Neural progenitor cell (in vitro differentiated cells): ENCODE measurements around the gene PCARE. TPM values are rescaled to one million over a fixed set of nuclear protein-coding genes. Genes with fewer than 3 reads are reported as not detected.

Experiments used
- DNase-seq: peaks from one replicate; pipeline ENCODE4 v3.0.0-alpha.2; 2016; ENCODE audit warnings: low spot score
- H2AFZ ChIP-seq: fragments of 200-600 bp; sonication (generic); replicated peaks from 2 replicates; pipeline ENCODE4 v1.6.1; 2016; ENCODE audit warnings: antibody characterized with exemption
- H3F3A ChIP-seq: fragments of 200-600 bp; sonication (generic); 2 replicates; pipeline ENCODE4 v1.6.1; 2016; ENCODE audit warnings: antibody characterized with exemption, low read depth
- H3K27ac ChIP-seq: fragments of 200-600 bp; sonication (generic); 2 replicates; pipeline ENCODE4 v1.5.1; 2016; ENCODE audit warnings: mild to moderate bottlenecking
- H3K27me3 ChIP-seq: fragments of 200-600 bp; sonication (generic); 2 replicates; pipeline ENCODE4 v1.6.1; 2016; ENCODE audit warnings: mild to moderate bottlenecking, moderate library complexity
- H3K36me3 ChIP-seq: fragments of 200-600 bp; sonication (generic); 2 replicates; pipeline ENCODE4 v1.5.1; 2016
- H3K4me1 ChIP-seq: fragments of 200-600 bp; sonication (generic); 2 replicates; pipeline ENCODE4 v1.6.1; 2016; ENCODE audit warnings: mixed run types
- H3K4me2 ChIP-seq: fragments of 200-600 bp; sonication (generic); 2 replicates; pipeline ENCODE4 v1.6.1; 2016
- H3K4me3 ChIP-seq: fragments of 200-600 bp; sonication (generic); 2 replicates; pipeline ENCODE4 v1.5.1; 2016
- H3K79me2 ChIP-seq: fragments of 200-600 bp; sonication (generic); 2 replicates; pipeline ENCODE4 v1.6.1; 2016; ENCODE audit warnings: low read depth
- H3K9ac ChIP-seq: fragments of 200-600 bp; sonication (generic); 2 replicates; pipeline ENCODE4 v1.6.1; 2016
- H3K9me3 ChIP-seq: fragments of 200-600 bp; sonication (generic); 2 replicates; pipeline ENCODE4 v1.5.1; 2016; ENCODE audit warnings: low read depth
- H4K20me1 ChIP-seq: fragments of 200-600 bp; sonication (generic); 2 replicates; pipeline ENCODE4 v1.6.1; 2016; ENCODE audit warnings: low read depth
- H3K27ac Mint-ChIP-seq: 3 replicates; pipeline ENCODE4 v1.8.0; 2021; ENCODE audit warnings: mixed read lengths
- H3K27me3 Mint-ChIP-seq: 2 replicates; pipeline ENCODE4 v1.8.0; 2022; ENCODE audit warnings: low read depth, mild to moderate bottlenecking, inconsistent platforms, moderate library complexity, mixed read lengths; ENCODE audit not compliant: insufficient read depth
- H3K36me3 Mint-ChIP-seq: 3 replicates; pipeline ENCODE4 v1.8.0; 2021; ENCODE audit warnings: mixed read lengths
- H3K4me1 Mint-ChIP-seq: 3 replicates; pipeline ENCODE4 v1.8.0; 2021; ENCODE audit warnings: mixed read lengths
- H3K4me3 Mint-ChIP-seq: 3 replicates; pipeline ENCODE4 v1.8.0; 2021; ENCODE audit warnings: mild to moderate bottlenecking, moderate library complexity, mixed read lengths
- H3K9me3 Mint-ChIP-seq: 3 replicates; pipeline ENCODE4 v1.8.0; 2020; ENCODE audit warnings: mixed read lengths
- EZH2 ChIP-seq: fragments of 200-600 bp; sonication (generic); IDR thresholded peaks from 2 replicates; pipeline ENCODE4 v1.6.1; 2017; ENCODE audit warnings: antibody characterized with exemption, mild to moderate bottlenecking, moderate library complexity
- EZH2phosphoT487 ChIP-seq: fragments of 200-600 bp; sonication (generic); IDR thresholded peaks from 2 replicates; pipeline ENCODE4 v1.6.1; 2017; ENCODE audit warnings: antibody characterized with exemption
- total RNA-seq: library from RNA; depleted of rRNA; stranded (reverse); fragments of >200 nt; gene quantifications from 2 replicates; pipeline ENCODE4 v1.2.3, GENCODE V29; 2015; ENCODE audit warnings: low replicate concordance
- TF ChIP-seq, protein P1 (sequence below): fragments of 200-600 bp; sonication (generic); IDR thresholded peaks from 2 replicates; pipeline ENCODE4 v1.5.1; 2017; ENCODE audit warnings: antibody characterized with exemption, mild to moderate bottlenecking

Gene PCARE
- total RNA-seq, 1 donor from 2014 or later = not detected

- no peaks in the 10 kb centered on the region for H3K79me2 ChIP-seq
- DNase-seq = no peak
- no peak overlapping the region for H3K9ac ChIP-seq
- H2AFZ ChIP-seq = no peak overlapping the region
- peaks cover 11% of the 10 kb centered on the region for H3K4me1 ChIP-seq
- TF ChIP-seq, protein P1, sequence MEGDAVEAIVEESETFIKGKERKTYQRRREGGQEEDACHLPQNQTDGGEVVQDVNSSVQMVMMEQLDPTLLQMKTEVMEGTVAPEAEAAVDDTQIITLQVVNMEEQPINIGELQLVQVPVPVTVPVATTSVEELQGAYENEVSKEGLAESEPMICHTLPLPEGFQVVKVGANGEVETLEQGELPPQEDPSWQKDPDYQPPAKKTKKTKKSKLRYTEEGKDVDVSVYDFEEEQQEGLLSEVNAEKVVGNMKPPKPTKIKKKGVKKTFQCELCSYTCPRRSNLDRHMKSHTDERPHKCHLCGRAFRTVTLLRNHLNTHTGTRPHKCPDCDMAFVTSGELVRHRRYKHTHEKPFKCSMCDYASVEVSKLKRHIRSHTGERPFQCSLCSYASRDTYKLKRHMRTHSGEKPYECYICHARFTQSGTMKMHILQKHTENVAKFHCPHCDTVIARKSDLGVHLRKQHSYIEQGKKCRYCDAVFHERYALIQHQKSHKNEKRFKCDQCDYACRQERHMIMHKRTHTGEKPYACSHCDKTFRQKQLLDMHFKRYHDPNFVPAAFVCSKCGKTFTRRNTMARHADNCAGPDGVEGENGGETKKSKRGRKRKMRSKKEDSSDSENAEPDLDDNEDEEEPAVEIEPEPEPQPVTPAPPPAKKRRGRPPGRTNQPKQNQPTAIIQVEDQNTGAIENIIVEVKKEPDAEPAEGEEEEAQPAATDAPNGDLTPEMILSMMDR = no peak
- TF ChIP-seq EZH2phosphoT487 (no peak), EZH2 (no peak)
- H3K9me3 Mint-ChIP-seq = no peaks in the 10 kb centered on the region
- no peaks in the 10 kb centered on the region for H3K27me3 ChIP-seq
- H3K27me3 Mint-ChIP-seq = peaks cover 12% of the 10 kb centered on the region
- peaks cover 4% of the 10 kb centered on the region for H3F3A ChIP-seq
- H3K4me1 Mint-ChIP-seq = peaks cover 36% of the 10 kb centered on the region
- H4K20me1 ChIP-seq = no peaks in the 10 kb centered on the region
- no peaks in the 10 kb centered on the region for H3K36me3 ChIP-seq
- no peak overlapping the region for H3K4me3 ChIP-seq
- H3K27ac ChIP-seq = no peak overlapping the region
- no peaks in the 10 kb centered on the region for H3K36me3 Mint-ChIP-seq
- H3K27ac Mint-ChIP-seq = no peak overlapping the region
- H3K4me3 Mint-ChIP-seq = no peak overlapping the region
- H3K9me3 ChIP-seq = no peaks in the 10 kb centered on the region
- no peak overlapping the region for H3K4me2 ChIP-seq
These were observed 48.6 kb downstream of the PCARE start for GRCh38 chr2:29025711-29026110.

- no peak overlapping the region for H3K4me3 Mint-ChIP-seq
- H3K27me3 ChIP-seq = no peaks in the 10 kb centered on the region
- no peaks in the 10 kb centered on the region for H3K36me3 ChIP-seq
- no peaks in the 10 kb centered on the region for H3K9me3 Mint-ChIP-seq
- no peaks in the 10 kb centered on the region for H3K9me3 ChIP-seq
- H3K36me3 Mint-ChIP-seq = no peaks in the 10 kb centered on the region
- peaks cover 10% of the 10 kb centered on the region for H3K27me3 Mint-ChIP-seq
- H4K20me1 ChIP-seq = no peaks in the 10 kb centered on the region
- no peak overlapping the region for H3K4me3 ChIP-seq
- H3K27ac ChIP-seq = no peak overlapping the region
- no peak overlapping the region for H2AFZ ChIP-seq
- H3K27ac Mint-ChIP-seq = no peak overlapping the region
- H3K79me2 ChIP-seq = no peaks in the 10 kb centered on the region
- TF ChIP-seq, protein P1 = no peak
- TF ChIP-seq EZH2phosphoT487 (no peak), EZH2 (no peak)
- DNase-seq = no peak
- no peak overlapping the region for H3K4me2 ChIP-seq
- H3K4me1 Mint-ChIP-seq = peaks cover 44% of the 10 kb centered on the region
- peaks cover 12% of the 10 kb centered on the region for H3F3A ChIP-seq
- peaks cover 19% of the 10 kb centered on the region for H3K4me1 ChIP-seq
- no peak overlapping the region for H3K9ac ChIP-seq
These were observed 49.4 kb downstream of the PCARE start for GRCh38 chr2:29024882-29025430.

DNA sequence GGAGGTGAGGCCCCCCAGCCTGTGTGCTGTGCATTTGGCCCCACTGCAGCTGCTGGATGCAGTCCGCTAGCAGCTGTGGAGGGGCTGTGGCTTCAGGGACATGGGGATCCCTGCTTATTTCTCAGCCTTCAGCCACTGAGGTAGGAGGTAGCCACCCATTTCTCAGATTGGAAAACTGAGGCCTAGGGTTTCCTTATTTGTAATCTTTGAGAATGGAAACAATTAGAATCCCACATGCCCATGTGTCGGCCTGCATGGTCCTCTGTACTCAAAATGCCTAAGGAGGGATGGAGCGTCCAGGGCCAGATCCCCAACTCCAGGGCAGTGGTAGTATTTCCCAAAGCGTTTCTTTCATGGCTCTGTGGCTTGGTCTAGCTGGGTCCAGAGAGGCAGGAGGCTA is 51.1 kb downstream of the PCARE start:
- Histone ChIP-seq H2AFZ (no peak overlapping the region), H3K9ac (no peak overlapping the region), H3K79me2 (no peaks in the 10 kb centered on the region), H3K4me2 (no peak overlapping the region), H3K27me3 (no peaks in the 10 kb centered on the region), H3F3A (peaks cover 19% of the 10 kb centered on the region), H3K27ac (no peak overlapping the region), H3K4me3 (no peak overlapping the region), H3K9me3 (no peaks in the 10 kb centered on the region), H3K4me1 (peaks cover 25% of the 10 kb centered on the region), H4K20me1 (no peaks in the 10 kb centered on the region), H3K36me3 (no peaks in the 10 kb centered on the region)
- Mint-ChIP-seq H3K9me3 (no peaks in the 10 kb centered on the region), H3K27ac (peak overlapping the region; percentile 88), H3K4me3 (no peak overlapping the region), H3K36me3 (no peaks in the 10 kb centered on the region), H3K27me3 (peaks cover 10% of the 10 kb centered on the region), H3K4me1 (peaks cover 48% of the 10 kb centered on the region)
- TF ChIP-seq EZH2 = no peak
- TF ChIP-seq, protein P1 = no peak
- no peak for TF ChIP-seq EZH2phosphoT487
- no peak for DNase-seq
